ENCODE results near the gene FOXJ2. TPM values are rescaled to one million over a fixed set of nuclear protein-coding genes. Genes with fewer than 3 reads are reported as not detected.

FOXJ2 gene
- polyA plus RNA-seq, 4 donors: 20.1 to 27.1 (median 23.0) TPM

Other genes with a start within 250 kb of the FOXJ2 start
- under 1 TPM in 3 of 4 donors, not detected in 1; 0.08 to 0.63 (median 0.09) TPM for gene NANOG, start 243.3 kb upstream of the FOXJ2 start, polyA plus RNA-seq (ENCODE audit: insufficient read length in 4 of 4)
- under 1 TPM; 0.32 to 0.90 (median 0.55) TPM for gene SLC2A14, start 159.8 kb upstream of the FOXJ2 start, polyA plus RNA-seq (ENCODE audit: insufficient read length in 4 of 4)
- gene SLC2A3, start 96.5 kb upstream of the FOXJ2 start, polyA plus RNA-seq (ENCODE audit: insufficient read length in 4 of 4): 10 to 100 TPM; 15.1 to 19.6 (median 17.0) TPM
- 1 to 10 TPM; 2.3 to 4.0 (median 3.7) TPM for gene C3AR1, start 33.6 kb downstream of the FOXJ2 start, polyA plus RNA-seq (ENCODE audit: insufficient read length in 4 of 4)
- 10 to 100 TPM; 27.8 to 35.9 (median 33.9) TPM for gene NECAP1, start 49.6 kb downstream of the FOXJ2 start, polyA plus RNA-seq (ENCODE audit: insufficient read length in 4 of 4)
- gene CLEC4A, start 90.9 kb downstream of the FOXJ2 start, polyA plus RNA-seq (ENCODE audit: insufficient read length in 4 of 4): 1 to 10 TPM; 1.4 to 2.3 (median 1.9) TPM
- under 1 TPM in 1 of 4 donors, not detected in 3; 0.04 TPM for gene ZNF705A, start 124.3 kb downstream of the FOXJ2 start, polyA plus RNA-seq (ENCODE audit: insufficient read length in 4 of 4)
- gene FAM90A1, start 194.9 kb downstream of the FOXJ2 start, polyA plus RNA-seq (ENCODE audit: insufficient read length in 4 of 4): 1 to 10 TPM; 1.1 to 1.7 (median 1.3) TPM